Measurements from ENCODE around the gene SIRPA.

GRCh38 chr20:1870792-1871550 lies 24.2 kb upstream of the SIRPA start:
- TF ChIP-seq POLR2AphosphoS5 (IDR thresholded peaks at IDR 0.05; ENCODE audit: borderline replicate concordance, low read depth, low read length) = no peak
- TF ChIP-seq EZH2 (IDR thresholded peaks at IDR 0.05) = no peak
